Stimulated activated CD8-positive, alpha-beta memory T cell treated with anti-CD3 and anti-CD28 coated beads, Interleukin-12 subunit alpha, Interleukin-12 subunit beta, amount 100 ng/mL, for 1 hour (primary cell): Measurements from ENCODE around the gene P3H2.

Source experiments
- DNase-seq: peaks from one replicate; pipeline ENCODE4 v3.0.0-alpha.2; 2020; ENCODE audit warnings: low read depth

The P3H2 gene

GRCh38 chr3:190053919-190054672, 66.6 kb downstream of the P3H2 start:
- DNase-seq = no peak

GRCh38 chr3:190051641-190052040, 69.1 kb downstream of the P3H2 start:
- no peak for DNase-seq

- DNase-seq = no peak
Observed at GRCh38 chr3:190048932-190049441, 71.7 kb downstream of the P3H2 start.

- no peak for DNase-seq
Observed at GRCh38 chr3:190044974-190045373, 75.7 kb downstream of the P3H2 start.

GRCh38 chr3:190044142-190044541, 76.6 kb downstream of the P3H2 start:
- DNase-seq = no peak

GRCh38 chr3:190043741-190044140, 77.0 kb downstream of the P3H2 start:
- DNase-seq = no peak

- no peak for DNase-seq
Observed at GRCh38 chr3:190042558-190042957, 78.1 kb downstream of the P3H2 start.

GRCh38 chr3:190041333-190042041, 79.2 kb downstream of the P3H2 start:
- no peak for DNase-seq

GRCh38 chr3:190040145-190040544, 80.6 kb downstream of the P3H2 start:
- DNase-seq = no peak

GRCh38 chr3:190038050-190038933, 82.4 kb downstream of the P3H2 start:
- DNase-seq = no peak

- DNase-seq = no peak
Observed at GRCh38 chr3:190036631-190037030, 84.1 kb downstream of the P3H2 start.

- no peak for DNase-seq
Observed at GRCh38 chr3:190034446-190034845, 86.3 kb downstream of the P3H2 start.

- DNase-seq = no peak
Observed at GRCh38 chr3:190032923-190033322, 87.8 kb downstream of the P3H2 start.

- no peak for DNase-seq
Observed at GRCh38 chr3:190031887-190032752, 88.6 kb downstream of the P3H2 start.

GRCh38 chr3:190027116-190027515, 93.6 kb downstream of the P3H2 start:
- no peak for DNase-seq

- DNase-seq = no peak
Observed at GRCh38 chr3:190026154-190026553, 94.5 kb downstream of the P3H2 start.

GRCh38 chr3:190024912-190025311, 95.8 kb downstream of the P3H2 start:
- DNase-seq = no peak

GRCh38 chr3:190019844-190020243, 100.9 kb downstream of the P3H2 start:
- DNase-seq = no peak

GRCh38 chr3:190019006-190019405, 101.7 kb downstream of the P3H2 start:
- no peak for DNase-seq

GRCh38 chr3:190018460-190018859, 102.2 kb downstream of the P3H2 start:
- no peak for DNase-seq

GRCh38 chr3:190017521-190018288, 103.0 kb downstream of the P3H2 start:
- no peak for DNase-seq
